Measurements from ENCODE around the gene SERTAD2.
A peak's percentile ranks its signal among the peaks of the same experiment; 100 is the strongest.

SERTAD2 gene

GRCh38 chr2:64653109-64654062, at the start of gene SERTAD2:
SERTAD2 (minus strand) TSS chr2:64653913; CDS start chr2:64636871, 17,042 bp downstream.
- DNase-seq = peak; percentile 18

GRCh38 chr2:64700133-64700809, 46.6 kb upstream of the SERTAD2 start:
- DNase-seq = no peak

GRCh38 chr2:64699712-64700111, 46.0 kb upstream of the SERTAD2 start:
- no peak for DNase-seq

GRCh38 chr2:64698668-64699444, 45.1 kb upstream of the SERTAD2 start:
- DNase-seq = no peak

GRCh38 chr2:64698177-64698643, 44.5 kb upstream of the SERTAD2 start:
- DNase-seq = no peak

- no peak for DNase-seq
Measured at GRCh38 chr2:64697297-64698176, 43.8 kb upstream of the SERTAD2 start.

GRCh38 chr2:64696636-64697035, 42.9 kb upstream of the SERTAD2 start:
- no peak for DNase-seq

GRCh38 chr2:64695721-64696261, 42.1 kb upstream of the SERTAD2 start:
- no peak for DNase-seq

GRCh38 chr2:64692401-64692800, 38.7 kb upstream of the SERTAD2 start:
- DNase-seq = no peak

GRCh38 chr2:64688909-64689308, 35.2 kb upstream of the SERTAD2 start:
- no peak for DNase-seq

GRCh38 chr2:64686283-64686956, 32.7 kb upstream of the SERTAD2 start:
- DNase-seq = no peak

GRCh38 chr2:64685430-64685829, 31.7 kb upstream of the SERTAD2 start:
- DNase-seq = no peak

GRCh38 chr2:64683771-64684510, 30.2 kb upstream of the SERTAD2 start:
- no peak for DNase-seq

GRCh38 chr2:64681479-64681967, 27.8 kb upstream of the SERTAD2 start:
- DNase-seq = no peak

GRCh38 chr2:64679673-64680425, 26.1 kb upstream of the SERTAD2 start:
- DNase-seq = no peak

- no peak for DNase-seq
Measured at GRCh38 chr2:64678771-64679590, 25.3 kb upstream of the SERTAD2 start.

- DNase-seq = no peak
Measured at GRCh38 chr2:64677530-64677929, 23.8 kb upstream of the SERTAD2 start.

- no peak for DNase-seq
Measured at GRCh38 chr2:64675860-64676259, 22.1 kb upstream of the SERTAD2 start.

GRCh38 chr2:64672708-64673107, 19.0 kb upstream of the SERTAD2 start:
- DNase-seq = no peak
